H9 (cell line): Measurements from ENCODE around the gene SPAG17. TPM values are rescaled to one million over a fixed set of nuclear protein-coding genes. Genes with fewer than 3 reads are reported as not detected.

Source experiments
- DNase-seq: peaks from one replicate; pipeline ENCODE4 v3.0.0-alpha.2; 2017
- H2AFZ ChIP-seq: one replicate; pipeline ENCODE4 v1.6.1; 2013; ENCODE audit warnings: mild to moderate bottlenecking, low read length, control low read depth, moderate library complexity
- H2AK5ac ChIP-seq: 2 replicates; pipeline ENCODE4 v1.6.1; 2013; ENCODE audit warnings: low read length, control low read depth, mixed read lengths; ENCODE audit not compliant: insufficient read length
- H2BK120ac ChIP-seq: one replicate; pipeline ENCODE4 v1.6.1; 2013; ENCODE audit warnings: low read depth, mild to moderate bottlenecking, low read length, control low read depth, inconsistent platforms; ENCODE audit not compliant: poor library complexity, severe bottlenecking
- H2BK12ac ChIP-seq: 2 replicates; pipeline ENCODE4 v1.6.1; 2013; ENCODE audit warnings: low read length, control low read depth, mixed read lengths, low read depth; ENCODE audit not compliant: insufficient read length
- H2BK15ac ChIP-seq: 2 replicates; pipeline ENCODE4 v1.6.1; 2013; ENCODE audit warnings: low read depth, low read length, control low read depth
- H2BK20ac ChIP-seq: one replicate; pipeline ENCODE4 v1.6.1; 2013; ENCODE audit warnings: low read depth, mild to moderate bottlenecking, low read length, control low read depth, inconsistent platforms; ENCODE audit not compliant: poor library complexity, severe bottlenecking
- H2BK5ac ChIP-seq: 2 replicates; pipeline ENCODE4 v1.6.1; 2013; ENCODE audit warnings: low read length, control low read depth, mixed read lengths; ENCODE audit not compliant: insufficient read length
- H3K14ac ChIP-seq: 2 replicates; pipeline ENCODE4 v1.6.1; 2013; ENCODE audit warnings: low read length, control low read depth; ENCODE audit not compliant: insufficient read depth
- H3K18ac ChIP-seq: 2 replicates; pipeline ENCODE4 v1.6.1; 2013; ENCODE audit warnings: low read depth, mild to moderate bottlenecking, mixed read lengths, low read length, control low read depth; ENCODE audit not compliant: insufficient read length
- H3K23ac ChIP-seq: 2 replicates; pipeline ENCODE4 v1.6.1; 2013; ENCODE audit warnings: low read length, control low read depth, mixed read lengths, low read depth; ENCODE audit not compliant: insufficient read length
- H3K23me2 ChIP-seq: 2 replicates; pipeline ENCODE4 v1.6.1; 2013; ENCODE audit warnings: low read depth, mild to moderate bottlenecking, mixed read lengths, low read length, control low read depth; ENCODE audit not compliant: insufficient read length, poor library complexity, severe bottlenecking
- H3K27ac ChIP-seq: 2 replicates; pipeline ENCODE4 v1.5.1; 2013; ENCODE audit warnings: low read length, control low read depth, mixed read lengths, low read depth; ENCODE audit not compliant: insufficient read length
- H3K27me3 ChIP-seq: 2 replicates; pipeline ENCODE4 v1.6.1; 2013; ENCODE audit warnings: low read length, control low read depth, inconsistent platforms; ENCODE audit not compliant: insufficient read depth
- H3K4ac ChIP-seq: 2 replicates; pipeline ENCODE4 v1.6.1; 2013; ENCODE audit warnings: low read depth, mild to moderate bottlenecking, control low read depth, inconsistent platforms, low read length, moderate library complexity
- H3K4me1 ChIP-seq: 2 replicates; pipeline ENCODE4 v1.6.1; 2013; ENCODE audit warnings: low read length, control low read depth, inconsistent platforms; ENCODE audit not compliant: insufficient read depth
- H3K4me2 ChIP-seq: 2 replicates; pipeline ENCODE4 v1.6.1; 2013; ENCODE audit warnings: low read length, control low read depth, mixed read lengths; ENCODE audit not compliant: insufficient read length, insufficient read depth
- H3K56ac ChIP-seq: 2 replicates; pipeline ENCODE4 v1.6.1; 2013; ENCODE audit warnings: low read depth, mild to moderate bottlenecking, mixed read lengths, low read length, control low read depth; ENCODE audit not compliant: insufficient read length
- H3K79me1 ChIP-seq: 2 replicates; pipeline ENCODE4 v1.6.1; 2013; ENCODE audit warnings: low read depth, mild to moderate bottlenecking, moderate library complexity, low read length, control low read depth, inconsistent platforms; ENCODE audit not compliant: insufficient read depth, poor library complexity, severe bottlenecking
- H3K79me2 ChIP-seq: 2 replicates; pipeline ENCODE4 v1.6.1; 2013; ENCODE audit warnings: low read length, control low read depth, inconsistent platforms; ENCODE audit not compliant: insufficient read depth
- H3K9ac ChIP-seq: 2 replicates; pipeline ENCODE4 v1.6.1; 2013; ENCODE audit warnings: low read length, control low read depth, mixed read lengths; ENCODE audit not compliant: insufficient read length; ENCODE audit errors: extremely low read depth
- H3K9me3 ChIP-seq: one replicate; pipeline ENCODE4 v1.6.1; 2013; ENCODE audit warnings: low read depth, low read length, inconsistent platforms; ENCODE audit not compliant: control insufficient read depth
- H3T11ph ChIP-seq: one replicate; pipeline ENCODE4 v1.6.1; 2013; ENCODE audit warnings: mild to moderate bottlenecking, low read length, control low read depth, inconsistent platforms
- H4K20me1 ChIP-seq: one replicate; pipeline ENCODE4 v1.6.1; 2013; ENCODE audit not compliant: control insufficient read depth, insufficient read length, insufficient read depth
- H4K5ac ChIP-seq: 2 replicates; pipeline ENCODE4 v1.6.1; 2013; ENCODE audit warnings: low read depth, mild to moderate bottlenecking, mixed read lengths, low read length, control low read depth; ENCODE audit not compliant: insufficient read length
- H4K8ac ChIP-seq: replicated peaks from 2 replicates; pipeline ENCODE4 v1.6.1; 2013; ENCODE audit warnings: low read length, control low read depth, mixed read lengths, low read depth; ENCODE audit not compliant: insufficient read length
- H4K91ac ChIP-seq: 2 replicates; pipeline ENCODE4 v1.6.1; 2013; ENCODE audit warnings: low read depth, mild to moderate bottlenecking, moderate library complexity, mixed read lengths, low read length, control low read depth; ENCODE audit not compliant: insufficient read length
- H3K27ac Mint-ChIP-seq, 3 experiments: 2 replicates in 2 of 3; 3 replicates in 1 of 3; pipeline ENCODE4 v1.8.0; 2020 to 2021; ENCODE audit warnings: mixed read lengths in 3 of 3, mild to moderate bottlenecking in 1 of 3, moderate library complexity in 1 of 3
- H3K27me3 Mint-ChIP-seq: 2 replicates; pipeline ENCODE4 v1.8.0; 2021; ENCODE audit warnings: low read depth, mild to moderate bottlenecking, moderate library complexity, mixed read lengths
- H3K36me3 Mint-ChIP-seq, 3 experiments: 2 replicates in 2 of 3; 3 replicates in 1 of 3; pipeline ENCODE4 v1.8.0; 2020 to 2021; ENCODE audit warnings: low read depth in 3 of 3, mixed read lengths in 3 of 3; ENCODE audit not compliant: insufficient read depth in 1 of 3
- H3K4me1 Mint-ChIP-seq, 2 experiments: 2 replicates each; pipeline ENCODE4 v1.8.0; 2020; ENCODE audit warnings: mixed read lengths in 2 of 2
- H3K4me3 Mint-ChIP-seq, 2 experiments: 2 replicates in 1 of 2; 3 replicates in 1 of 2; pipeline ENCODE4 v1.8.0; 2020 to 2021; ENCODE audit warnings: mild to moderate bottlenecking in 2 of 2, mixed read lengths in 2 of 2, moderate library complexity in 1 of 2
- H3K9me3 Mint-ChIP-seq, 2 experiments: 2 replicates in 1 of 2; 3 replicates in 1 of 2; pipeline ENCODE4 v1.8.0; 2020; ENCODE audit warnings: mild to moderate bottlenecking in 2 of 2, mixed read lengths in 2 of 2, moderate library complexity in 1 of 2
- CTCF ChIP-seq: fragments of 200-600 bp; sonication (generic); conservative IDR thresholded peaks from 3 replicates; pipeline ENCODE4 v1.8.0; 2021; ENCODE audit warnings: antibody characterized with exemption, mild to moderate bottlenecking
- WGBS: extraction: QIAGEN DNeasy Blood & Tissue Kit; methylation state at CpG from one replicate; pipeline ENCODE4 v1.1.7; 2013; ENCODE audit warnings: missing lambda C conversion rate, low lambda C conversion rate, mixed read lengths; ENCODE audit not compliant: insufficient read length; ENCODE audit errors: extremely low coverage; 5-methylcytosine and 5-hydroxymethylcytosine counted together
- total RNA-seq: library from RNA; stranded (reverse); gene quantifications from 2 replicates; pipeline ENCODE4 v1.2.1, GENCODE V29; 2021

SPAG17 gene
- total RNA-seq, 1 experiment from 2014 or later, result 0.37 TPM

GRCh38 chr1:118154220-118154619, 30.8 kb downstream of the SPAG17 start:
- no peaks in the 10 kb centered on the region for H3K79me2 ChIP-seq
- no peak overlapping the region for H4K91ac ChIP-seq
- Mint-ChIP-seq H3K36me3 (no peaks in the 10 kb centered on the region), H3K4me1 (peaks cover 0 to 7% of the 10 kb centered on the region in 2 experiments; a peak in 1 of 4 replicates), H3K4me3 (no peak overlapping the region), H3K27me3 (no peaks in the 10 kb centered on the region), H3K9me3 (no peaks in the 10 kb centered on the region), H3K27ac (peak overlapping the region in 1 of 3 experiments; percentile 79; a peak in 1 of 7 replicates)
- no peak overlapping the region for H3K9ac ChIP-seq
- H3T11ph ChIP-seq, result no peak overlapping the region
- no peaks in the 10 kb centered on the region for H3K23me2 ChIP-seq
- H3K23ac ChIP-seq, result no peak overlapping the region
- no peaks in the 10 kb centered on the region for H3K79me1 ChIP-seq
- H2AK5ac ChIP-seq, result no peak overlapping the region
- no peak overlapping the region for H3K27ac ChIP-seq
- no CpG with 5 or more reads among the region's 1 CpG for WGBS
- H2BK120ac ChIP-seq, result no peak overlapping the region
- no peak for DNase-seq
- no peaks in the 10 kb centered on the region for H4K20me1 ChIP-seq
- no peaks in the 10 kb centered on the region for H3K27me3 ChIP-seq
- H2BK15ac ChIP-seq, result no peak overlapping the region
- no peak overlapping the region for H4K8ac ChIP-seq
- H2BK5ac ChIP-seq, result no peak overlapping the region
- no peak overlapping the region for H3K4me2 ChIP-seq
- H2BK12ac ChIP-seq, result no peak overlapping the region
- H3K4ac ChIP-seq, result no peak overlapping the region
- H2AFZ ChIP-seq, result no peak overlapping the region
- H3K18ac ChIP-seq, result no peak overlapping the region
- no peak overlapping the region for H2BK20ac ChIP-seq
- H3K14ac ChIP-seq, result no peak overlapping the region
- H4K5ac ChIP-seq, result no peak overlapping the region
- no peaks in the 10 kb centered on the region for H3K9me3 ChIP-seq
- no peak overlapping the region for H3K56ac ChIP-seq
- peak; percentile 37; the same call in 2 of the 3 replicates for TF ChIP-seq CTCF
- H3K4me1 ChIP-seq, result no peaks in the 10 kb centered on the region
